GM19035 (cell line): Measurements from ENCODE around the gene NBAS.

Experiments used
- ATAC-seq: cut with Tn5 transposase; IDR thresholded peaks from one replicate; pipeline ENCODE4 v1.9.1; 2021; ENCODE audit not compliant: unreplicated experiment

The NBAS gene

DNA sequence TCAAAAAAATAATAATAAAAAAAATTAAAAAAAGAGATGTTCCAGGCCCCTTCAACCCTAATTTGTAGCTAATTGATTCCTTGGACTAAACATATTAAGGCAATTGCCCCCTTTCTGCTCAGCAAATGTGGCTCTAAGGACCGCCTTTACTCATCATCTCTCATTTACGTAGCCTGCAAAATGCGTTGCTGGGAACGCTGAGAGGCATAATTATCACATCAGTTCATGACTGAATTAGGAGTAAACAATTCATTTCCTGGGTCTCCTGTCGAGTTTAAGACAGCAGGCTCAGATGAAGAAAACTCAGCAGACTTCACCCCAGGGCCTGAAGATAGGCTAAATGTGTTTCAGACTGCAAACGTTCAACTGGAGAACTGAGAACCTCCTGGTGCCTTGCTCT, 413.5 kb downstream of the NBAS start:
- ATAC-seq: no peak

DNA sequence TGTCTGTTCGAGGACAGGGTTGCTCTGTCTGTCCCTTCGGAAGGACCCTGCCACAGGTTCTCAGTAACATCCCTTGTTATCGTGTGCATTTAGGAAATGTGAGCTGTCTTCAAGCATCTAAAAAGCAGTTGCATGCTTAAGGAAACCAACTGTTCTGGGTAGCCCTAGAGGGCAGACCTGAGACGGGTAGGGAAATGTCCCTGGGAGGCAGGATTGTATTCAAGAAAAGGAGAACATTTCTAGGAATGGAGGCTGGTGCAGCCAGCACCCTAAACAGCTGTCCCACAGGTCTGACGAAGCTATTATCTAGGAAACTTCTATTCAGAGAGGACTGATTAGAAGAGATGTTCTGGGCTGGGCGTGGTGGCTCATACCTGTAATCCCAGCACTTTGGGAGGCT, 414.2 kb downstream of the NBAS start:
- ATAC-seq: no peak

DNA sequence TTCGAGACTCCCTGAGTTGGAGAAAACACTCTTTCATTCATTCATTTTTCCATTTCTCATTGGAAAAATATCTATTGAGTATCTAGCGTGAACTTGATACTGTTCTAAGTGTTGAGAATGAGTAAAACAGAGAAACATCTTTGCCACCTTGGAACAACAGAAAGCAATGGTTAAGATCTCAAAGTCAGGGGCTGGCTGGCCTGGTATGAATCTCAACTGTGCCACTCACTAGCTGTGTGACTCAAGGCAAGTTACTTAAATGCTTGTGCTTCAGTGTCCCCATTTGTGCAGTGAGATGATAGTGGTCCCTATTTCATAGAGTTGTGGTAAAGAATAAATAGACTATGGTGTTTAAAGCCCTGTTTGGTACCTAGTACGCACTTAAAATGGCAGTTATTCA, 415.2 kb downstream of the NBAS start:
- no peak for ATAC-seq

DNA sequence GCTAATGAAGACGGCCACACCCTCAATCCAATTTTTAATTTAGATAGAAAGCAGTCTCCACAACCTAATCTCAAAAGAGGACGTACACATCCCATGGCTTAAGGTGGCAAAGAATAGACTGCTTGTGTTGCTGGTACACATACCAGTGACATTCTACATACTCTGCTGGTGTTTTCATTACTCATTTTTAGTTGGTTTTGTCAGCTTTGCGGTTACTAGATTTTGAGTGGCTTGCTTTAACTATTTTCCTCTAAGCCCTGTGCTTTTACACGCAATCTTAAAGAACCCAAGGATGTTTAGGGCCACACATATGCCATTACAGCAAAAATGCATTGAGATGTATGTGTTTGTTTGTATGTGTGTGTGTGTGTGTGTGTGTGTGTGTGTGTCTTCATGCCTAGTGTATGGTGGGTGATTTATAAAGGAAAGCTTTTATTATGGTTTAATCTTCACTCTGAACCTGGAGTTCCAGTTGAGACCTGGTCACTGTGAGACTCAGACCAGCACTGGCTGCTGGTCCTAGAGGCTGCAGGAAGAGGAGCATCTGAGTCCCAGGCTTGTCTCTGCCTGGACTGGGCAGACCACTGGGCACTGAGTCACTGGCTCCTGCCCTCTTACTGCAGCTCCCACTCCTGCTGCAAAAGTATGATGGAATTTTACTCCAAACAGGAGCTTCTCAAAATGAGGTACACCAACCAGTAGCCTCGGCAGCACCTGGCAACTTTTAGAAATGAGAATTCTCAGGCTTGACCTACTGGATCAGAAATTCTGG, 415.9 kb downstream of the NBAS start:
- ATAC-seq: no peak

DNA sequence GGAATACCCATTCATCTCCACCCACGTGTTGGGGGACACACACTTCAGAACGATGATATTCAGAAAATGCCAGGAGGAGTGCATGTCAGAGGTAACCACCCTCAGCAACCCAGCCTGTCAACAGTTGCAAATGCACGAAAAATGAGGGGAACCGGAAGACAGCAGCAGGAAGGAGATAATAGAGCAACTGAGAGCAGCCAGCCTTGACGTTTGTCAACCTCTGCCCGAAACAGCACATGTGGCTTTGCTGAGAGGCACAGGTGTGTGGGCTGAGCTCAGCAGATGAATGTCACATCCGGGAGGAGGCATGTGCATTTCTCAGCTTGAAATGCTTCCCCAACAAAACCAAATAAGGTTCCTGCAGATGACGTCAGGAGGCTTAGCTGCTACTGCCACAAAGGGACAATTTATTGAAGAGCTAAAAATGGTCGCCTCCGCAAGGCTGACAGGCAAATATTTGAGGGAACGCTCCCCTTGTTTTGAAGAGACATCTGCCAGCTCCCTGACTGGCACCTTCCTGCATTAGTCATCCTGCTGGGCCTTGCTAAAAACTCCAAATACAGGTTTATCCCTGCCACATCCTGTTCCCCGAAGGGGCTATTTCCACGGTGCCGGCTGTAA, 419.0 kb downstream of the NBAS start:
- peak; percentile 100 for ATAC-seq

DNA sequence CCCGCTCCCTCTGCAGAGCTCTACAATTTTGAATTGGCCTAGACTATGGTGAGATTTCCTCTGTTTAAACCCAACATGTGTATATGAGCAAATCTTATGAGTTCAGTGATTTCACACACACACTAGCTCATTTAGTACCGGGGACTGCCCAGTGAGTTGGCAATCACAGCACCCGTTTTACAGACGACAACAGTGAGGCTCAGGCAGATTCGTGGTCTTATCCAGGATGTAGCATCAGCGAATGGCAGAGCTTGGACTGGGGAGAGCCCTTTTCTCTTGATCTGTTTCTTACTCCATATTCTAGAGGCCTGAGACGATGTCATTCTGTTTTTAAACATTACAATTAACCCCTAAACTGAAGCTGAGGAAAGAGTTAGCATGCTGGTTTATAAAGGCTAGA, 419.9 kb downstream of the NBAS start:
- no peak for ATAC-seq

DNA sequence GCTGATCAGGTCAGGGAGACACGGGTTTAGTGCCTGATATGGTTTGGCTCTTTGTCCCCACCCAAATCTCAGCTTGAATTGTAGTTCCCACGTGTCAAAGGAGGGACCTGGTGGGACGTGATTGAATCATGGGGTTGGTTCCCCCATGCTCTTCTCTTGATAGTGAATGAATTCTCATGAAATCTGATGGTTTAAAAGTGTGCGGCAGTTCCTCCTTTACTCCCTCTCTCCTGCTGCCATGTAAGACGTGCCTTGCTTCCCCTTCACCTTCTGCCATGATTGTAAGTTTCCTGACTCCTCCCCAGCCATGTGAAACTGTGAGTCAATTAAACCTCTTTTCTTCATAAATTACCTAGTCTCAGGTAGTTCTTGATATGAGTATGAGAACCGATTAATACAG, 424.5 kb downstream of the NBAS start:
- no peak for ATAC-seq

DNA sequence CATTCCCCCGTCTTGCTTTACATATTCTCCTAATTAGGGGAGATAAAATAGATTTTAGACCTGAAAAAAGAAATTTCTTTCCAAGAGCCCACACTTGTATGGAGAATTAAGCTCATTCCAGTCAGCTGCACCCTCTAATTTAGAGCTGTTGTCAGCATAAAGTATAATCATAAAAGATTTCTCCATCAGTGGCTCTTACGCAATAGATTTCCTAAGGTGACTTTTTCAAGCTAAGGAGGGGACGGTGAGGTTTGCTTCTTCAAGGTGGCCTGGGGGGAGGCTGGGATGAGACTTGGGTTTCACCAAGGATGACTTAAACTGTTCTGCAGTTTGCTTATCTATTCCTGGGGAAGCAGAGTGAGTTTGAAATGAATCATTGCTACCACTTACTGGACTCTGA, 426.2 kb downstream of the NBAS start:
- no peak for ATAC-seq

DNA sequence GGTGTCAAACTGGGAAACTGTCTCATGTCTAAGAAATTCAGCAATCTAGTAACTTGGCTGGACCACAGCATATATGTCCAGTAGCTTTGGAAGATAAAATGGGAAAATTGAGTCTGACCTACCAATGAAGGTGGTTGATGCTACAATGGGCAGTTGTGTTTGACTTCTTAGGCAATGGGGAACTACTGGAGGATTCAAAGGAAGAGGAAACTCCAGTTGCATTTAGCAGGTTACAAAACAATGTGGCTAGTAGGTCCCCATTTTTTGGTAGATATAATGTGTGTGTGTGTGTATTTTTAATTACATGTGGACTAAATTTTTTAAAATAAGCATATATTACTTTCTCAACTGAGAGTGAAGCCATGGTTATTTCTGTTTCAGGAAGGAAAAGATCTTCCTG, 427.7 kb downstream of the NBAS start:
- no peak for ATAC-seq

DNA sequence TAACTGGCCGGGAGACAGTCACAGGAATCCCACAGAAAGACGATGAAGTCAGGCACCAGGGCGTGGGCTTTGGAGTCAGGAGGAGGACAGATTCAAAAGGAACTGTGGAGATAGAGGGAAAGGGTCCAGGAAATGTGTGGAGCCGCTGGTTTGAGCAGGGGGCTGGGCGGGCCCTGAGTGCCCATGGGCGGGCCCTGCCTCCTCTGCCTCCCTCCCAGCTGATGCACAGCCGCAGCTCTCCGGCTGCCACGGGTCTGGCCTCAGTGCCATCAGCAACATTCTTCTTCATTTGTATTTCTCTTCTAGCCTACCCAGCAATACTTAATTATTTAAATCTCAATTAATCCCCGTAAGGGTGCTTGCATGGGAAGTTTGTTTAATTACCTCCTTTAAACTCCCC, 432.3 kb downstream of the NBAS start:
- ATAC-seq: no peak

DNA sequence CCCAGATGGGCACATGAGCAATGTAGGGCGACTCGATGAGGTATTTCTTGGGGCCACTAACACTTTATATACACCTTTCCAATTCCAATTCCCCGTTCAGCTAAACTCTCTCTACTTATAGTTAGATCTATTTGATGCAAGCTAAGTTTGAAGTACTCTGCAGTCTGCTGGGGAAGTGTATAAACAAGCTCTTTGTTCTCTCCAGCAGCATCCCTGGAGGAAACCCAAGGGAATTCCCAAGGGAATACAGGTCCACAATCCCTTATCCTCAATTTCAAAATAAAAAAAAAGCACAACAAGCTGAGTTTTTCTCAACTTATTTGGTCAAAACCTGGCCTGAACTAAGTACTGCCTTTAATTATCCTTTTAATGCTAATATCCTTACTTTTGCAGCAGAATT, 433.3 kb downstream of the NBAS start:
- no peak for ATAC-seq

DNA sequence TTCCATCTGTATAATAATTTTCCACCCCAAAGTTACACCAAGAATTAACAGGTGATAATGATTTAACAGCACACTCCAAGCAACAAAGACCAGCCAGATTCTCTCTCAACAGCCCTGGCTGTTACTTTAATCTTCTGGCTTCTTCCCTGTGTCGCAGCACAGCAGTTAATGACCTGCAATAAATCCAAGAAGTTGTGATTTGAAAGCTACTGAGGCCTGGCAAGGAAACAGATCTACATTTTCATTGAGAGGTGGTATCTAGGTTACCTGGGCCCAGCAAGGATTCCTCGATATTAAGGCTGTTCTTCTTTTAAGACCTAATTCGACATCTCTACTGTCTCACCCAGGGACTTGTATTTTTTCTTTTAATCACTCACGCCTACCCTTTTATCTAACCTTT, 433.8 kb downstream of the NBAS start:
- ATAC-seq: no peak

DNA sequence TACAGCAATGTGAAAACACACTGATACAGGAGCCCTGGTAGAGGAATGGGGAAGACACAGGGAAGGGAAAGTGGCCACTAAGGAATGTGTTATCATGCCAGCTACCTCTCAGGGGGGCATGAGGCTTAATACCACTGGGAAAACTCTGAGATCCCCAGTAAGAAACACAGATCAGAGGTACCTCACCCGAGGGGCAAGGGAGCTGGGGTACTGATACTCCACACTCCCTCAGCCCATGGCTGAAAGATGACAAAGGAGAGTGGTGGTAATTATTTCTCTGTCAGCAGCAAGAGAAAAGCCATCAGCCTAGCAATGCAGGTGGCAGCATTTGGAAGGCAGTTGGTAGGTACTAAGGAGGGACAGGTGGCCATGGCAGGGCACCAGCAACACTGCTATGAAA, 434.8 kb downstream of the NBAS start:
- ATAC-seq: no peak

DNA sequence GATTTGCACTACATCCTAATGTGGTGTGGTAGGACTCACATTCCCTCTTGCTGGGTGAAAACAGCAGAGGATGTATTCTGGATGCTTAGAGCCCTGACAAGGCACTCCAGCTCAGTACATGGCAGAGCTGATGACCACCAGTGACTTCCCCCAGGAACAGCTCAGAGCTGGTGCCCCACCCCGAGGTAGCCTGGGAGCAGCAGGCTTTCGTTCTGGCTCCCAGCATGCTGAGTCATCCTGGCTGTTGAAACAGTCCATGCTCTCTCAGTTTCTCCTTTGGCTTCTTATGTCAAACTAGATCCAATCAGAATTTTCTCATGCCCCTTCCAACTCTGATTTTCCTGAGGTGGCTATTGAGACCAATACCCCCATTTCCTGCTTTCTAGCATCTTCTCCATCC, 438.2 kb downstream of the NBAS start:
- no peak for ATAC-seq

DNA sequence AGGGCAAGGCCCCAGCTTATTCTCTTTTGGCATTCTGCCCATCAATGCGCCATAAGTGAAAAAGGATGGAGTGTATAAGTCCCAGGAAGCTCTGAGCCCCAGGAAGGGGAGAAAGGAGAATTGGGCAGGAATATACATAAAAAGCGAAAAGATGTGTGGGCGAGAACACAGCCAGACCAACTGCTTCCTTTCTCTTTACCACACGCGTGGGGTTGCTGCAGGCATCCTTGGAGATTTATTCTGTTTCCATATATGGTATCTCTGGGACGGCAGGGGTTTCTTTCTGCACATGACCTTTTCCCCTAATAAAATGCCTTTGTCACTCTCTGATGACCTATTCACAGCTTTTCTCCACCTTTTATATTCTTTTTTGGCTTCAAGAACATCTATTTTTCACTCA, 440.5 kb downstream of the NBAS start:
- no peak for ATAC-seq

DNA sequence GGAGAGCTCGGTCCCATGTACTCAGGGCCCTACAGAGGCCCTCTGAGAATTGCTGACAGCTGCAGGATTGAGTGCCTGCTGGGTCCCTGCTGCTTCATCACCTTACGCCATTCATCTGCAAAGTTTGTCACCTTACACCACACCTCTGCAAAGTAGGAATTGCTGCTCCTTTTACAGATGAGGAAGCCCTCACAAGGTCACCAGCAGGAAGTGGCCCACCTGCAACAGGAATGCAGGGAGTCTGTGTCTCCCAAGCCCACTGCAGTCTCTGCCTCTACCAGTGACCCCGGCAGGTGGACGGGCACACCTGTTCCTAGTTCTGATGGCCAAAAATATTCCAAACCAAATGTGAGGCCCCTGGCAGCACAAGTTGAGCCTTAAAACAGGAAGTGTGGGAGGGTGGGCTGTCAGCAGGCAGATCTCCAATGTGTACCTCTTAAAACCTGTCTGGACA, 441.4 kb downstream of the NBAS start:
- ATAC-seq: no peak

DNA sequence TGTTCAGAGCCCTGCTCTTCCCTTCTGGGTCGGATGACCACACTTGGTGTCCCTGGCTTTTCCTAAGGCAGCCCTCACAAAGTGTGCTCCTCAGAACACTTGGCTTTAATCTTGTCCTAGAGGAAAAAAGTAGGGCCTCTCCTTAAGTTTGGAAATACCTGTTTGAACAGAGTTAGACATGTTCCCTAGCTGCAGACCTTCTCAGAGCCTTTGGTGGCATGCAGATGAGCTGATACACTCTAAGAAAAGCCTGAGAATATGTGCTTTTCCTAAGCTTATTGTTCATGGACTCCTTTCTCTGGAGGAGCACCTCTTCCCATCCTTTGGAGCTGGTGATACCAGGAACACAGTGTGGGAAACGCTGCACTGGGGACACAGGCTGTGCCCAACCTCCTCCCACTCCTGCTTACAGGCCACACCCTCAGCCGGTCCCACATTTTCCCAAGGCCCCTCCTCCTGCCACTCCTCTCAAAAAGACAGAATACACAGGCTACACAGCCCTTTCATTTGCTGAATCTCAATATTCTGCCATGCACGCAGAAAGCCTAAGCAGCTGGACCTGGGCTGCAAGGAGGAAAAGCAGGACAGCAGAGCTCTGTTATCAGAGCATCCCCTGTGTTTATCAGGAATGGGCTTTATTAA, 443.6 kb downstream of the NBAS start:
- no peak for ATAC-seq
